Measurements from ENCODE around the gene TACC2.

DNA sequence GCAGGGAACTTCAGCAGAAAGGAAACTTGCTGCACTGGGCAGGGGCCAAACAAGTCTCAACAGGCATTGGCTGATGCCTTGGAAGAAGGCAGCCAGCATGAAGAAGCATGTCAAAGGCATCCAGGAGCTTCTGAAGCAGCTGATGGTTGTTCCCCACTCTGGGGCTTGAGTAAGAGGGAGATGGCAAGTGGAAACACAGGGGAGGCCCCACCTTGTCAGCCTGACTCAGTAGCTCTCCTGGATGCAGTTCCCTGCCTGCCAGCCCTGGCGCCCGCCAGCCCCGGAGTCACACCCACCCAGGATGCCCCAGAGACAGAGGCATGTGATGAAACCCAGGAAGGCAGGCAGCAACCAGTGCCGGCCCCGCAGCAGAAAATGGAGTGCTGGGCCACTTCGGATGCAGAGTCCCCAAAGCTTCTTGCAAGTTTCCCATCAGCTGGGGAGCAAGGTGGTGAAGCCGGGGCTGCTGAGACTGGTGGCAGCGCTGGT, 96.5 kb downstream of the TACC2 start:
- TF ChIP-seq POLR2A (IDR thresholded peaks at IDR 0.05) (no peak), POLR2AphosphoS5 (IDR thresholded peaks at IDR 0.05; ENCODE audit: insufficient read depth in 1 of 2, low read depth in 1 of 2) (peak; percentile 44 to 67)
- TF ChIP-seq, protein P1, sequence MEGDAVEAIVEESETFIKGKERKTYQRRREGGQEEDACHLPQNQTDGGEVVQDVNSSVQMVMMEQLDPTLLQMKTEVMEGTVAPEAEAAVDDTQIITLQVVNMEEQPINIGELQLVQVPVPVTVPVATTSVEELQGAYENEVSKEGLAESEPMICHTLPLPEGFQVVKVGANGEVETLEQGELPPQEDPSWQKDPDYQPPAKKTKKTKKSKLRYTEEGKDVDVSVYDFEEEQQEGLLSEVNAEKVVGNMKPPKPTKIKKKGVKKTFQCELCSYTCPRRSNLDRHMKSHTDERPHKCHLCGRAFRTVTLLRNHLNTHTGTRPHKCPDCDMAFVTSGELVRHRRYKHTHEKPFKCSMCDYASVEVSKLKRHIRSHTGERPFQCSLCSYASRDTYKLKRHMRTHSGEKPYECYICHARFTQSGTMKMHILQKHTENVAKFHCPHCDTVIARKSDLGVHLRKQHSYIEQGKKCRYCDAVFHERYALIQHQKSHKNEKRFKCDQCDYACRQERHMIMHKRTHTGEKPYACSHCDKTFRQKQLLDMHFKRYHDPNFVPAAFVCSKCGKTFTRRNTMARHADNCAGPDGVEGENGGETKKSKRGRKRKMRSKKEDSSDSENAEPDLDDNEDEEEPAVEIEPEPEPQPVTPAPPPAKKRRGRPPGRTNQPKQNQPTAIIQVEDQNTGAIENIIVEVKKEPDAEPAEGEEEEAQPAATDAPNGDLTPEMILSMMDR (IDR thresholded peaks at IDR 0.05), result no peak

All from vagina (tissue), 2 donors.